GM19351 (cell line): ENCODE data around the gene CDKAL1.

Experiments used
- ATAC-seq: cut with Tn5 transposase; IDR thresholded peaks from one replicate; pipeline ENCODE4 v1.9.1; 2021; ENCODE audit warnings: mild to moderate bottlenecking, moderate library complexity; ENCODE audit not compliant: unreplicated experiment

The CDKAL1 gene

DNA sequence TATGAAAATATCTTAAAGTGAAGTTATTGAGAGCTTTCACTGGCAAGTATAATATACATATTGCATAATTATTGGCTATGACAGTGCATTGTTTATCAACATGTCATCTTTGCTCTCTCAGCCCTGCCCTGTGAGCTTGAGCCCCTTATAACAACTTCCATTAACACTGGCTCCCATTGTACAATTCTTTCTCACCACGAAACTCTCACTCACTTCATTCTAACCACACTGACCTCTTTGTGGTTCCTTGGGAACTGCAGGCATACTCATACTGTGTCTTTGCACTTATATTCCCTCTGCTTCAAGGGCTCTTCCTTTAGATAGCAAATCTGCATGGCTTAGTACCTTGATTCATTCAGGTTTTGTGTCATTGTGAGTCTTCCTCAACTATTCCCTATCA, 411.8 kb downstream of the CDKAL1 start:
- ATAC-seq, result peak; percentile 98

DNA sequence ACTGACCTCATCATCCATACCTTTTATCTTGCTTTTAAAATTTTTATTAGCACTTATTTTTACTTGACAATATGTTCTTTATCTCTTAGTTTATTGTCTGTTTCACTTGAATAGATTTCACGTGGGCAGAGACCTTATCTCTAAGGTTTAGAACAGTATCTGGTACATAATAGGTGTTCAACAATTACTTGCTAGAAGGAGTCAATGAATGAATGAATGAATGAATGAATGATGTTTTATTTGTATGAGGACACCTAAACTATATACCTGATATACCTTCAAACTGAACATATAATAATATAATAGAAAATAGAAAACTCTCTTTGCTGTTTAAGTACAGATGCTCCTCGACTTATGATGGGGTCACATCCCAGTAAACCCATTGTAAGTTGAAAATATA, 412.6 kb downstream of the CDKAL1 start:
- no peak for ATAC-seq

DNA sequence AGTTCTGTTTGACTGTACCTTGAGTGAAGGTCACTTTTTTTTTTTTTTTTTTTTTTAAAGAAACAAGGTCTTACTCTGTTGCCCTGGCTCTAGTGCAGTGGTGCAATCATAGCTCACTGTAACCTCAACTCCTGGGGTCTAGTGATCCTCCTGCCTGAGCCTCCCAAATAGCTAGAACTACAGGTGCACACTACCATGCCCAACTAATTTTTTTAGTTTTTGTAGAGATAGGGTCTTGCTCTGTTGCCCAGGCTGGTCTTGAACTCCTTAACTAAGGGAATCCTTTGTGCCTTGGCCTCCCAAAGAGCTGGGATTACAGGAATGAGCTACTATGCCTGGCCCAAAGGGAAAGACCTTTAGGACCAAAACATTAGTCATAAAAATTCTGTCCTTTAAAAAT, 413.7 kb downstream of the CDKAL1 start:
- ATAC-seq, result no peak

DNA sequence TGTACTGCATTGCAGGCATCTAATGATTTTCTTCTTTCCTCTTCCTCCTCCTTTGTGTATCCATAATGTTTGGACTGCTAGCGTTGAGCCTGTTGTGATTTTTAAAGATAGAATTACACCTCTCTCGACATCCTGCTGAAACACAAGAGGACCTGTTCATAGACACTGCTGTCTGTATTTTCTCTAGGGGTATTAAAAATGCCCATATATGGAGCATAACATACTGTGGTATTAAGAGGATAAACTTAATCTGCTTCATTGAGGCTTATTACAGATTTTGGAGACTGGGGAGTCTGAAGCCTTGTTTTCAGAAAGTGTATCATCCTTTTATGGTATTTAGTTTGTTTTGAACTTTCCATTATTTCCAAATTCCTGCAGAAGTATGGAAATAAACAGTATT, 414.3 kb downstream of the CDKAL1 start:
- ATAC-seq, result no peak

DNA sequence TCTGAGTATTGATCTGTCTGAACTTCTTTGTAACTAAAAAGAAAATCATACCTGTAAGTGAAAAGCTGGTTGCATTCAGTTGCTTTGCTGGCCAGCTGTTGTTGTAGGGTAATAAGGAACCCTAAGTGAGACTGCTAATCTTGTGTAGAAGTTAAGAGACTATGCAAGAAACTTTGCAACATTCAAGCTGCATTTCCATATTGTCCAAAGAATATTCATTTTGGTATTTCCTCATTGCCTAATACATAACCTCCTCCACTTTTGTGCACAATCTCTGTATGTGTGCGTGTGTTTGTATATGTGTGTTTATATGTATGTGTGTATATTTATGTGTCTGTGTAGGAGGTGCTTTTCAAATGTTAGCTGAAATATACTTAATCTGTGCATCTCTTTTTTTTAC, 414.9 kb downstream of the CDKAL1 start:
- ATAC-seq, result no peak

DNA sequence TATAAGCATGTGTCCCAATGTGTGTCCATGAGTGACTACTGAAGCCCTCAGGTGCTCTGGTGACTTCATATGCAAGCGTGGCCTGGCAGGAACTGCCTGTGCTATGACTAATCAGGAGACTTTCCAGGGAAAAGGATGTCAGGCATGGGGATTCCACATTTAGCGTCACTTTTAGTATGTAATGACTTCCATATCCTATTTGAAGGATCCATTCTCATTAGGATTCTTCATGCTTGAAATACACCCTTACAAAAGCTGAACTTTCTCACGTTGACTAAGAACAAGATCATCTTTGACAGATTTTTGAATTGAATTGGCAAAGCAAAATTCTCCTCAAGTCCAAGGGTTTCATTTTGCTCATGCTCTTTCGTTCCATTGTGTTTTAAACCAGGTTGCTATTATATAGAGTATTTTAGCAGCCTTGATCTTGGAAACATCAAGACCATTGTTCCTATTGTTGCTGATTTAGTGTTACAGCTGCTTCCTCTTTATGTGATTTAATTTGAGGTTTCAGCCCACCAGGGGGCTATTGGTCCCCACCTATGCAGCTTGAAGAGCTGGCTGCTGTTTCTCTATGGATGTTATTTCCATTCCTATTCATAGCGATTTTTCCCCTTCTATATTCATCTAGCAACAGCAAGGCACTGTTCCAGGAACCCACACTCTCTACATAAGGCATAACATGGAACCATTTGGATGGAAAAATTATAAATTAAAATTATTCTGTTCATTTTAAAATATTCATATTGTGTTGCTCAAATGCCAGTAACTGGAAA, 418.6 kb downstream of the CDKAL1 start:
- no peak for ATAC-seq

DNA sequence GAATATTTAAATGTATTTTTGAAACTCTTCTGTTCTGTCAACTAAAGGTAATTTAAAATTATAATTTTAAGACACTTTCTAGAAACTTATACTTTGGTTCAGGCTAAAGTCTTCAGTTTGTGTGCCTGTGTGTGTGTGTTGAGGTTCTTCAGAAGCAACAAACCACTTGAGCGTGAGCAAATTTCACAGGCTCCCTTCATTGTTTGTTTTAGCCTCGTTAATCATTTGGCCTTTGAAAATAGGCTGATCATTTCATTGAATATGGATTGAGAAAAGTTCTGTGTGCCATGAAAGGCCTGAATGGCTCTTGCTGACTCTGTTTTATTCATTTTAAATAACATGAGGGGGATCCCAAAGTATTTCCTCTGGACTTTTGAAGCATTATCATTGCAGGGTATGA, 420.1 kb downstream of the CDKAL1 start:
- no peak for ATAC-seq

DNA sequence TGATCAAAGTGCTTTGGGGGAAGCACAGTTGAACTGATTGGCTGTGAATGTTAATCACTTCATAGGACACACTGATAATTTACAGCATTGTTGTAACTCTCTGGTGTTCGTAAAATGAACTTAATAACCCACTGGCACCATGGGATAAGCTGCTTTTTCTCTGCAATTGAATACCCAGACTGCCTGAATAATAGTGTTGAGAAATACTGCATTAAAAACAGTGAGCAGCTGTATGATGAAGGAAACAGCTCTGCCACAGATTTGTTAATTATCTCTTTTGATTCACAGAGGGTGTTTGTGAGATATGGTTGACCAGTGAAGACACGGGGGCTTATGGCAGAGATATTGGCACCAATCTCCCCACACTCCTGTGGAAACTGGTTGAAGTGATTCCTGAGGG, 420.9 kb downstream of the CDKAL1 start:
- ATAC-seq, result no peak

DNA sequence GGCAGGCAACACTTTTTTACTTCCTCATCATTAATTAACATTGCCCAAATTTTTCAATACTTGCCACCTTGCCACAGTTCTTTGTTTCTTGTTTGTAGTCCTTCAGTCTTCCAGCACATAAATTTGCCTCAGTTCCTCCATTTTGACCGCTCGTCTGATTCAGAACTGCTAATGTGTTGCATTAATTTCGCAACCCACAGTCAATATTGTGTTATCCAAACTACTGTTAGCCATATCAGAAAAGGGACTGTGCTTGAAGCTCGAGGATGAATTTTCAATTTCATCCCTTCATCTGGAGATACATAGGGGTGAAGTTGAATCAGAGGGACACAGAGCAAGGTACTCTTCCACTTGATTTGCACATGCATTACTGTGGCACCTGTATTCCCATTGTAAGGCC, 421.5 kb downstream of the CDKAL1 start:
- no peak for ATAC-seq

DNA sequence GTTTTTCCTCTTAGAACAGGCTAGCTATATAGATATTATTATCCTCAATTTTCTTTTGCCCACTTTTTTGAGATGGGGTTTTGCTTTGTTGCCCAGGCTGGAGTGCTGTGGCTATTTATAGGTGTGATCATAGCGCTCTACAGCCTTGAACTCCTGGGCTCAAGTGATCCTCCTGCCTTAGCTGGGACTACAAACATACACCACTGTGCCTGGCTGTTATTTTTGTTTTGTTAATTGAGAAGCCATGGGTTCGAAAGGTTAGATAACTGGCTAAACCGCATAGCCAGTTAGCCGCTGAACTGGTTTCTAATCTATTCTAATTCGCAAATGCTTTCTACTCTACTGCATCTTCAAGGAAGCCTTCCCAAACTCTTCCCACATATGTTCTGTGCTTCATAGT, 425.8 kb downstream of the CDKAL1 start:
- ATAC-seq, result no peak

DNA sequence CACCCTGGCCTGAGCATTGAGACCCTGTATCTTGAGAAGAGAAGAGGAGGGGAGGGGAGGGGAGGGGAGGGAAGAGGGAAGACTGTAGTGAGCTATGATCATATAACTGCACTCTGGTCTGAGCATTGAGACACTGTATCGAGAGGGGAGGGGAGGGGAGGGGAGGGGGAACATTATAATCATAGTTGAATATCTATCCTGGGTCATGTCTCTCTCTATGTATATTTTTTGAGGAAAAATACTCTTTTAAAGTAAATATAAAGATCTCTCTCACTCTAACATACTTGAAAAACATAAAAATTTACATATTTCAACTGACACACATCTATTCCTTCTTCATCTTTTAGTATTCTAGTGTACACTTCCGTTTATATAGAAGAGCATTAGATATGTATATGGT, 431.0 kb downstream of the CDKAL1 start:
- no peak for ATAC-seq

DNA sequence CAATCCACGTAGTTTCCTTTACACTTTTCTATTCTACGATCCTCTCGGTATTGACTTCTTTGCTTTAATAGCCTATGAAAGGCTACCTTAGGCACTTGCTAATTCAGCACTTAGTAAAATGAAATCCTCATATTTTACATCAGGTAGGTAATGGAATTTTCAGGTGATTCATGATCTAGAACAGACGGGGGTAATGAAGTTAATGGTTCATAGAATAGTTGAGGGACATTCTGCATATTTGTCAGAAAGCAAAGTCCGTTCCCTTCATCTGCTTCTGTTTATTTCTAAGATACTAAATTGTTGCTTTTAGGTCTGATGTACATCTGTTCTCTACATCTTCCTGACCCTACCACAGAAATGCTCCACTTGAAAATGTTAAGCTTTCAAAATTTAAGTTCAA, 431.7 kb downstream of the CDKAL1 start:
- ATAC-seq, result no peak

DNA sequence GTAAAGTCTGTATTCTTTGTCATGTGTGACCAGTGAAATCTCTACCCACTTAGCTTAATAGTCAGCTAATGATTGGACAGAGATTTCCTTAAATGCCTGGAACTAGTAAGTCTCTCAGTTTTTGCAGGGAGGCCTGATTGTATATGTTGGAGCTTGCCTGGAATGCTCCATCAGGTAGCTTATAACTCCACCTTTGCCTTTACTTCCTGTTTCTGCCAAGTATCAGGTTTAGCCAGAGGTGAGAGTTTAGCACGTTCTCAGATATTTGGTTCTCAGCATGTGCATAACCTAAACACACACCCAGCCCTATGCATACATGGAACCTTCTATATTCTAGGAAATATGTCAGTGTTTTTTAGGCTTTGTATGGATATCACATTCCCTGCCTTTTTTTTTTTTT, 435.3 kb downstream of the CDKAL1 start:
- no peak for ATAC-seq

DNA sequence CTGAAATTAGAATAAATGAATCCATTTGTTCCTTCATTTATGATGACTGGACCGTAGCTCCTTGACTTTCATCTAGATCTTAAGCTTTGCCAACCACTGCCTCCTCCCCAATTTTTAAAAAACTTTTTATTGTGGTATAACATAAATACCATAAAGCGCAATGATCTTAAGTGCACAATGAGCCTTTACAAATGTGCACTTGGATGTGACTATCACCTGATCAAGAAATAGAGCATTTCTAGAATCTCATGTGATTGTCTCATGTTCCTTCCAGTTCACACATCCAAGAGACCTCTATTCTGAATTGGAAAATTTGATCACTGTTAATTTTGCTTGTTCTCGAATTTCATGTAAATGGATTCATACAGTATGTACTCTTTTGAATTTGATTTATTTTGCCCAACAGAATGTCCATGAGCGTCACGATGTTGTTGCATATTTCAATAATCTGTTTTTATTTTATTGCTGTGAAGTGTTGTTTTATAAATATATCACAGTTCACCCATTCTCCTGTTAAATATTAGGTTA, 442.2 kb downstream of the CDKAL1 start:
- no peak for ATAC-seq

DNA sequence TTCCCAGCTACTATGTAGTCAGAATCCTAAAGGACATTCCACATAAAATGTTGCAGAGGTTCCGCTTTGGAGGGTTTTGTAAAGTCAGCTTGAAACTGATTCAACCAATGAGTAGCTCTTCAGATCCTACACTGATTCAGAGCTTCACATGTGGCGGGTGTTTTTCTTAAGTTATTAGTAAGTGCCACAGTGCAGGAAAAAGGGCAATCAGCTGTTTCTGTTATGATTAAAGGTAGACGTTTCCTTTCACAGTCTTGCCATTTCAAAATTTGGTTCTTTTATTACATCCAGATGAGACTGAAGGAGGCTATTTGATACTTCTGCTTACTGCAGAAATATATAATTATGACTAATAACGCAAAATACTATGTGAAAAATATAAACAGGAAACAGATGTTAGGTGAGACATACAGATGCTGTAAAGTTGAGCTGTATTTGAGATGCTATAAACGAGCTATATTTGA, 443.9 kb downstream of the CDKAL1 start:
- peak; percentile 92 for ATAC-seq

DNA sequence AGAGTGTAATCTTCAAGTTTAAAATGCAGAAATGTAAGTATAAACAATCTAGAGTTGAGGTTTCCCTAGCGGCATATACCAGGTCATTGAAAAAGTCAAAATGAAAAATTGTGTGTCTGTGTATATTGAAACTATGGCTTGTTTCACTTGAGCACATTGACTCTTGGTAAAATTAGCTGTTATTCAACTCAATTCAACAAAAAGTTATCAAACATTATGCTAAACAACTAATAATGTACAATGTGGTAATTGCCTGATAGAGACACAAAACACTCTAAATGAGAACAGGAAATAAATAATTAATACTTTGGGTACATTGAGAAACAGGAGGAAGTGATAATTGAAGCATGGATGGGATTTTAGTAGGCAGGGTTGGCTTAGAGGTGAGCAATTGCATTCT, 444.8 kb downstream of the CDKAL1 start:
- ATAC-seq, result no peak

DNA sequence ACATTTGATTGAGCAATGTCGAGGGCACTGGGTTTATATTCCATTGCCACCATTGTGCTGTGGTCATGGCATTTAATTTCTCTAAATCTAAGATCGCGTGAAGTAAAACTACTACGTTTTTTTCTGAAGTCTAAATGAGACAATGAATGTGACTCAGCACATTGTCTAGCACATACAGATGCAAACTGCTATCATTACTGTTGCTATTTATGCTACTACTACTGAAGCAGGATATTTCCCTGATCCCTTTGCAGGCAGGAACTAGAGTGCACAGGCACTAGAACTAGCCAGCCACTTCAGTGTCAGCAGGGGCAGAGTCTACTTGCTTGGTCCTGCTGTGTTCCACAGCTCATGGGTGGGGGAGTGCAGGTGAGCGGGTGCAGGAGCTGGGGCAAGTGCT, 449.7 kb downstream of the CDKAL1 start:
- ATAC-seq, result no peak

DNA sequence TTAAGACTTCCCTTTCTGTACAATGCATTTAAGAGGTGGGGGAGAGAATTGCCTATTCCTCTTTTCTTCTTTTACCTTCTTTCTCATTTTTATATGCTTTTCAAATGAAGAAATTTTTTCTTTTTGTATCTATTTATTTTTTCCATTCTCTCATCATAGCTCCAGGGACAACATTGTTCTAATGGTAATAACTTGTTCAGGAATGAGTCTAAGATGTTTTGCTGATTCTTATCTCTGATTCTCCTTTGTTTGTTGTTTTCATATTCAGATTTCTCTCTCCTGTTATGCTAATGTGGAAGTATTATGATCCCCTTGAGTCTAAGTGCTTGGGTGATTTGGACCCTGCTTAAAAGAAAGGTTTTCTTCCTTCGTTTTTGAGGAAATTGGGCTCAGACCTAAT, 451.6 kb downstream of the CDKAL1 start:
- no peak for ATAC-seq

DNA sequence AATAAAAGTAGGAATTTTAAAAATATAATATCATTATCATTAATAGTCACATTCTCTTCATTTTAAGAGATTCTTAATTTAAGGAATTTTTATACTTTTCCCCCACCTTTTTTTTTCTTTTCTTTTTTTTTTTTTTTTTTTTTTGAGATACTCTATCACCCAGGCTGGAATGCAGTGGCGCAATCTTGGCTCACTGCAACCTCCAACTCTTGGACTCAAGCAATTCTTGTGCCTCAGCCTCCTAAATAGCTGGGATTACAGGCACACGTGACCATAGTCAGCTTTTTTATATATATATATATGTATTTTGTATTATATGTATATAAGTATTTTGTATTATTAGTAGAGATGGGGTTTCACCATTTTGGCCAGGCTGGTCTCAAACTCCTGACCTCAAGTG, 457.7 kb downstream of the CDKAL1 start:
- no peak for ATAC-seq

DNA sequence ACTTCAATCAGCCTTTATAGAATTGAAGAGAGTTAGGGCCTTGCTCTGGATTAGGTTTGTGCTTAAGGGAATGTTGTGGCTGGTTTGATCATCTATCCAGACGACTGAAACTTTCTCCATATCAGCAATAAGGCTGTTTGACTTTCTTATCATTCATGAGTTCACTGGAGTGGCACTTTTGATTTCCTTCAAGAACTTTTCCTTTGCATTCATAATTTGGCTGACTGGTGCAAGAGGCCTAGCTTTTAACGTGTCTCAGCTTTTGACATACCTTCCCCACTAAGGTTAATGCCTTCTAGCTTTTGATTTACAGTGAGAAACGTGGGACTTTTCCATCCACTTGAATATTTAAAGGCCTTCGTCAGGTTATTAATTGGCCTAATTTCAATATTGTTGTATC, 461.8 kb downstream of the CDKAL1 start:
- no peak for ATAC-seq

DNA sequence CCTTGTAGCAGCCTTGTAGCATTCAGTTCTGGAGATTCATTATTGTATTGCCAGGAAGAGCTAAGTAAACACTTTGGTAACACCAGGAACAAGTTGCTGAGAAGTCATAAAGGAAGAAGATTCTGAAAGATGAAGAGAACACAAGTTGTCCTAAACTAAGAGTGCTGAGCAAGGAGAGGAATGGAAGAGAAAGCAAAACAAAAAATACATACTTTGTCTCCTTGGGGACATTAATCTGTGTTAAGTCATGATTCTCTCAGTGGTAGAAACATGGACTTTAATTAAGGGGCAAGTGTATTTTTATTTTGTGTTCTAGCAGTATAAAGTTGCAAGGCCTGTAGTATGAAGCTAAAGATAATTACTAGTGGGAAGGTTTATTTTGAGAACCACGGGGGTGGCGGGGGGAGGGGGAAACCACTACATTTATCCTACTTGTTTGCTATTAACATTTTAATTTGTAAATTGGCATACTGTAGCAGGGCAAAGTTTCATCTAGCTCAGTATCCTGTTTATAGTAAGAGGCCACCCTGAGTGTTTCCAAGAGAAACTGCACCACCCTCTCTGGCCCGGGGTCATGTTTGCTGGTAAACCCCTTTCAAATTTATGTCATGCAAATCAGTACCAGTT, 463.0 kb downstream of the CDKAL1 start:
- no peak for ATAC-seq

DNA sequence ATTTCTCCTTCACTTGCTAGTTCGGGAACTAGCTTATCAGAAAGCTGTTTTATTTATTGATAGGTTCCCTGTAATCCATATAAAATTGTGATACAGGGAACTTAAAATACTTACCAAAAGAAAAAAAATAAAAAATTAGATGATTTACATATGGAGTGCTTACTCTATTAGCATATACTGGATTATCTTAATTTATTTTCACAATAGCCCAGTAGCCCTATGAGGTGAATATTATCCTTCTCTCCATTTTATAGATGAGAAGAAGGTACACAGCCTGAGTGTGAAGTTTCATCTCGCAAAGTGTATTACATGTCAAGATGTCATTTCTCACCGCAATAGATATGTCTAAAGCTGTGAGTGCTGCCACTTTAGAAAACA, 463.5 kb downstream of the CDKAL1 start:
- no peak for ATAC-seq
